Liver (tissue), 9 donors: ENCODE results near the gene SLC25A10. TPM values are rescaled to one million over a fixed set of nuclear protein-coding genes. Genes with fewer than 3 reads are reported as not detected.

Source experiments
- DNase-seq: peaks from one replicate; pipeline ENCODE4 v3.0.0-alpha.2; 2017; ENCODE audit warnings: low spot score
- H3K27ac ChIP-seq, 2 donors: one replicate each; pipeline ENCODE4 v1.7.0; 2013; ENCODE audit warnings: inconsistent platforms in 2 of 2, low read length in 2 of 2, control low read depth in 1 of 2, low read depth in 1 of 2, mild to moderate bottlenecking in 1 of 2
- H3K27me3 ChIP-seq, 4 donors: one replicate each; pipeline versions ENCODE4 v1.6.1 to v1.7.0; 2013; ENCODE audit warnings: low read length in 3 of 4, inconsistent platforms in 1 of 4, mild to moderate bottlenecking in 1 of 4, moderate library complexity in 1 of 4; ENCODE audit not compliant: control insufficient read depth in 4 of 4, insufficient read depth in 4 of 4
- H3K36me3 ChIP-seq, 4 donors: one replicate each; pipeline versions ENCODE4 v1.6.1 to v1.7.0; 2013; ENCODE audit warnings: low read length in 3 of 4, mild to moderate bottlenecking in 3 of 4, low read depth in 1 of 4, moderate library complexity in 1 of 4; ENCODE audit not compliant: control insufficient read depth in 4 of 4, insufficient read depth in 3 of 4
- H3K4me1 ChIP-seq, 4 donors: one replicate each; pipeline versions ENCODE4 v1.6.1 to v1.7.0; 2013; ENCODE audit warnings: low read length in 3 of 4, mild to moderate bottlenecking in 3 of 4, moderate library complexity in 1 of 4; ENCODE audit not compliant: control insufficient read depth in 4 of 4, insufficient read depth in 4 of 4
- H3K4me3 ChIP-seq, 3 donors: one replicate each; pipeline versions ENCODE4 v1.6.1 to v1.7.0; 2013; ENCODE audit warnings: low read length in 3 of 3, control low read depth in 1 of 3, low read depth in 1 of 3, mild to moderate bottlenecking in 1 of 3
- H3K9ac ChIP-seq, 2 donors: one replicate each; pipeline ENCODE4 v1.7.0; 2013; ENCODE audit warnings: low read length in 2 of 2, mild to moderate bottlenecking in 2 of 2, moderate library complexity in 2 of 2, control low read depth in 1 of 2, low read depth in 1 of 2
- H3K9me3 ChIP-seq, 4 donors: one replicate each; pipeline versions ENCODE4 v1.6.1 to v1.7.0; 2013; ENCODE audit warnings: low read length in 3 of 4; ENCODE audit not compliant: control insufficient read depth in 4 of 4
- ATF3 ChIP-seq: IDR thresholded peaks from 2 replicates; pipeline ENCODE4 v1.6.1; 2016; ENCODE audit warnings: antibody characterized with exemption
- CTCF ChIP-seq: fragments of 150-350 bp; IDR thresholded peaks from 2 replicates; pipeline ENCODE4 v1.5.1; 2017; ENCODE audit warnings: improper control_type of control experiment, low read depth, low read length; ENCODE audit not compliant: missing input control
- EGR1 ChIP-seq, 2 donors: IDR thresholded peaks; 2 replicates each; pipeline ENCODE4 v1.6.1; 2016 to 2018; ENCODE audit warnings: antibody characterized with exemption in 2 of 2, low read depth in 2 of 2
- FOXA1 ChIP-seq: IDR thresholded peaks from 2 replicates; pipeline ENCODE4 v1.6.1; 2016; ENCODE audit warnings: antibody characterized with exemption
- FOXA2 ChIP-seq: IDR thresholded peaks from 2 replicates; pipeline ENCODE4 v1.6.1; 2016; ENCODE audit warnings: antibody characterized with exemption
- GABPA ChIP-seq, 2 donors: IDR thresholded peaks in 1 of 2; conservative IDR thresholded peaks in 1 of 2; 2 replicates each; pipeline ENCODE4 v1.6.1; 2016; ENCODE audit warnings: antibody characterized with exemption in 2 of 2, mild to moderate bottlenecking in 1 of 2, moderate library complexity in 1 of 2
- HNF4A ChIP-seq, 2 donors: conservative IDR thresholded peaks; 2 replicates each; pipeline ENCODE4 v1.6.1; 2016; ENCODE audit warnings: antibody characterized with exemption in 2 of 2, mild to moderate bottlenecking in 2 of 2
- JUND ChIP-seq, 2 donors: IDR thresholded peaks; 2 replicates each; pipeline ENCODE4 v1.6.1; 2016; ENCODE audit warnings: antibody characterized with exemption in 2 of 2
- MAX ChIP-seq: IDR thresholded peaks from 2 replicates; pipeline ENCODE4 v1.6.1; 2016; ENCODE audit warnings: antibody characterized with exemption
- NR2F2 ChIP-seq: IDR thresholded peaks from 2 replicates; pipeline ENCODE4 v1.6.1; 2016; ENCODE audit warnings: antibody characterized with exemption
- RAD21 ChIP-seq, 2 donors: IDR thresholded peaks; 2 replicates each; pipeline ENCODE4 v1.6.1; 2016; ENCODE audit warnings: antibody characterized with exemption in 2 of 2, mild to moderate bottlenecking in 2 of 2
- REST ChIP-seq: IDR thresholded peaks from 2 replicates; pipeline ENCODE4 v1.6.1; 2016; ENCODE audit warnings: antibody characterized with exemption, mild to moderate bottlenecking
- RXRA ChIP-seq, 2 donors: IDR thresholded peaks; 2 replicates each; pipeline ENCODE4 v1.6.1; 2017 to 2018; ENCODE audit warnings: antibody characterized with exemption in 2 of 2, mild to moderate bottlenecking in 1 of 2
- SP1 ChIP-seq: IDR thresholded peaks from 2 replicates; pipeline ENCODE4 v1.6.1; 2018; ENCODE audit warnings: antibody characterized with exemption, mild to moderate bottlenecking
- TAF1 ChIP-seq: conservative IDR thresholded peaks from 2 replicates; pipeline ENCODE4 v1.6.1; 2016; ENCODE audit warnings: antibody characterized with exemption, mild to moderate bottlenecking
- YY1 ChIP-seq: IDR thresholded peaks from 2 replicates; pipeline ENCODE4 v1.6.1; 2016; ENCODE audit warnings: antibody characterized with exemption, mild to moderate bottlenecking
- WGBS: extraction: QIAGEN DNeasy Blood & Tissue Kit; methylation state at CpG from one replicate; pipeline ENCODE4 v1.1.7; 2013; 5-methylcytosine and 5-hydroxymethylcytosine counted together
- polyA plus RNA-seq, 2 donors: library from polyadenylated mRNA; stranded (reverse) in 1 of 2; unstranded in 1 of 2; fragments of 200-250 nt in 1 of 2; fragments of >200 nt in 1 of 2; fragmentation: Nextera tagmentation in 1 of 2; extraction: Ambion mirVana in 1 of 2; gene quantifications; one replicate each; pipeline versions ENCODE4 v1.2.1 to v1.2.3, GENCODE V29; 2013 to 2015
- total RNA-seq, 2 donors: library from RNA; depleted of rRNA; stranded (reverse); fragments of >200 nt; gene quantifications; one replicate each; pipeline ENCODE4 v1.2.3, GENCODE V29; 2014
- TF ChIP-seq, protein P1 (sequence below): IDR thresholded peaks from 2 replicates; pipeline ENCODE4 v1.6.1; 2016; ENCODE audit warnings: antibody characterized with exemption
- donor health status: healthy.
- donor health status: healthy.
- donor health status: healthy.
- donor health status: healthy.
- donor health status: healthy.

The SLC25A10 gene
- total and polyA plus RNA-seq, 4 donors, result 19.8 to 54.6 (median 44.0) TPM

DNA sequence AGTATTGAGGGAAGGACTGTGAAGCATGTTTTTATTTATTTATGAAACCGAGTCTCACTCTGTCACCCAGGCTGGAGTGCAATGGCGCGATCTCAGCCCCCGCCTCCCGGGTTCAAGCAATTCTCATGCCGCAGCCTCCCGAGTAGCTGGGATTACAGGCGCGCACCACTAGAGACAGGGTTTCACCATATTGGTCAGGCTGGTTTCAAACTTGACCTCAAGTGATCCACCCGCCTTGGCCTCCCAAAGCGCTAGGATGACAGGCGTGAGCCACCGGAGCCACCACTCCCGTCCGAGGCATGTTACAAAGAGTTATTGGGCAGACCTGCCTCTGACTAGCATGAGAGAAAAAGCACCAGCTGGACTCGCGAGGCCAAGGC lies 5.9 kb upstream of the SLC25A10 start:
- Histone ChIP-seq H3K4me1 (peaks cover 17 to 50% (median 36%) of the 10 kb centered on the region in 4 donors), H3K4me3 (no peak overlapping the region), H3K27ac (no peak overlapping the region), H3K9me3 (no peaks in the 10 kb centered on the region), H3K36me3 (peaks cover 6 to 31% (median 9%) of the 10 kb centered on the region in 4 donors), H3K27me3 (no peaks in the 10 kb centered on the region), H3K9ac (no peak overlapping the region)
- TF ChIP-seq SP1 (no peak), HNF4A (conservative IDR thresholded peaks at IDR 0.05) (no peak), RAD21 (IDR thresholded peaks at IDR 0.05) (no peak), TAF1 (no peak), JUND (IDR thresholded peaks at IDR 0.05) (no peak), REST (no peak), NR2F2 (no peak)
- TF ChIP-seq, protein P1, sequence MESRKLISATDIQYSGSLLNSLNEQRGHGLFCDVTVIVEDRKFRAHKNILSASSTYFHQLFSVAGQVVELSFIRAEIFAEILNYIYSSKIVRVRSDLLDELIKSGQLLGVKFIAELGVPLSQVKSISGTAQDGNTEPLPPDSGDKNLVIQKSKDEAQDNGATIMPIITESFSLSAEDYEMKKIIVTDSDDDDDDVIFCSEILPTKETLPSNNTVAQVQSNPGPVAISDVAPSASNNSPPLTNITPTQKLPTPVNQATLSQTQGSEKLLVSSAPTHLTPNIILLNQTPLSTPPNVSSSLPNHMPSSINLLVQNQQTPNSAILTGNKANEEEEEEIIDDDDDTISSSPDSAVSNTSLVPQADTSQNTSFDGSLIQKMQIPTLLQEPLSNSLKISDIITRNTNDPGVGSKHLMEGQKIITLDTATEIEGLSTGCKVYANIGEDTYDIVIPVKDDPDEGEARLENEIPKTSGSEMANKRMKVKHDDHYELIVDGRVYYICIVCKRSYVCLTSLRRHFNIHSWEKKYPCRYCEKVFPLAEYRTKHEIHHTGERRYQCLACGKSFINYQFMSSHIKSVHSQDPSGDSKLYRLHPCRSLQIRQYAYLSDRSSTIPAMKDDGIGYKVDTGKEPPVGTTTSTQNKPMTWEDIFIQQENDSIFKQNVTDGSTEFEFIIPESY, result no peak
- DNase-seq, result no peak
- WGBS, result 96% methylated on average over 17 of the region's 17 CpGs

- Histone ChIP-seq H3K4me1 (peaks cover 19 to 44% (median 32%) of the 10 kb centered on the region in 4 donors), H3K27ac (no peak overlapping the region), H3K27me3 (no peaks in the 10 kb centered on the region), H3K9me3 (no peaks in the 10 kb centered on the region), H3K36me3 (peaks cover 6 to 27% (median 9%) of the 10 kb centered on the region in 4 donors), H3K4me3 (no peak overlapping the region), H3K9ac (no peak overlapping the region)
- no peak for DNase-seq
- 95% methylated on average over 54 of the region's 54 CpGs for WGBS
- TF ChIP-seq REST (no peak), FOXA1 (no peak), GABPA (IDR thresholded peaks at IDR 0.05 in 1 of 2, conservative IDR thresholded peaks at IDR 0.05 in 1 of 2) (no peak), MAX (no peak), HNF4A (conservative IDR thresholded peaks at IDR 0.05) (no peak), FOXA2 (no peak), EGR1 (IDR thresholded peaks at IDR 0.05; ENCODE audit: low read depth in 2 of 2) (no peak), RXRA (IDR thresholded peaks at IDR 0.05) (no peak), RAD21 (IDR thresholded peaks at IDR 0.05) (no peak), SP1 (no peak), ATF3 (no peak), NR2F2 (no peak), CTCF (no peak), YY1 (no peak), JUND (IDR thresholded peaks at IDR 0.05) (no peak)
- TF ChIP-seq, protein P1, result no peak
Measured at GRCh38 chr17:81706757-81707624, 5.1 kb upstream of the SLC25A10 start.
